GM21723 (cell line): Measurements from ENCODE around the gene RABAC1.
"Not testable (repeated sequence)": the region's sequence is repeated elsewhere in the genome, so short reads cannot be mapped to it uniquely, and the experiment has no call there.

Experiments used
- ATAC-seq: cut with Tn5 transposase; IDR thresholded peaks from one replicate; pipeline ENCODE4 v1.9.1; 2021; ENCODE audit warnings: mild to moderate bottlenecking, moderate library complexity; ENCODE audit not compliant: unreplicated experiment

Gene RABAC1

GRCh38 chr19:41947091-41947490 lies 12.0 kb downstream of the RABAC1 start:
- ATAC-seq = no peak

GRCh38 chr19:41945135-41945766 lies 13.9 kb downstream of the RABAC1 start:
- ATAC-seq = peak; percentile 73

- ATAC-seq = no peak
Measured at GRCh38 chr19:41944336-41944735, 14.8 kb downstream of the RABAC1 start.

GRCh38 chr19:41941410-41942202 lies 17.5 kb downstream of the RABAC1 start:
- no peak for ATAC-seq

GRCh38 chr19:41940731-41941409 lies 18.3 kb downstream of the RABAC1 start:
- no peak for ATAC-seq

GRCh38 chr19:41939861-41940730 lies 19.0 kb downstream of the RABAC1 start:
- ATAC-seq = no peak

GRCh38 chr19:41939209-41939608 lies 19.9 kb downstream of the RABAC1 start:
- not testable (repeated sequence) for ATAC-seq

- no peak for ATAC-seq
Measured at GRCh38 chr19:41937525-41938468, 21.3 kb downstream of the RABAC1 start.

GRCh38 chr19:41936961-41937360 lies 22.2 kb downstream of the RABAC1 start:
- ATAC-seq = no peak

GRCh38 chr19:41936416-41936850 lies 22.7 kb downstream of the RABAC1 start:
- ATAC-seq = no peak

GRCh38 chr19:41935760-41936415 lies 23.2 kb downstream of the RABAC1 start:
- no peak for ATAC-seq

- ATAC-seq = no peak
Measured at GRCh38 chr19:41934849-41935374, 24.2 kb downstream of the RABAC1 start.

GRCh38 chr19:41933693-41934426 lies 25.3 kb downstream of the RABAC1 start:
- ATAC-seq = no peak

- ATAC-seq = no peak
Measured at GRCh38 chr19:41932720-41933332, 26.3 kb downstream of the RABAC1 start.

GRCh38 chr19:41932259-41932719 lies 26.8 kb downstream of the RABAC1 start:
- no peak for ATAC-seq

GRCh38 chr19:41930926-41931592 lies 28.1 kb downstream of the RABAC1 start:
- ATAC-seq = no peak

- ATAC-seq = no peak
Measured at GRCh38 chr19:41930322-41930722, 28.8 kb downstream of the RABAC1 start.
